K562 (cell line): ENCODE data around the gene WNK2. TPM values are rescaled to one million over a fixed set of nuclear protein-coding genes. Genes with fewer than 3 reads are reported as not detected.

ENCODE experiments used
- ATAC-seq: fragments of 200-7000 bp; cut with Tn5 transposase; 3 replicates; pipeline ENCODE4 v1.9.1; 2020; ENCODE audit warnings: moderate library complexity
- BruUV-seq: library from RNA; stranded (reverse); fragments of 400-500 nt; replicated peaks from 2 replicates; lab custom pipeline; 2021; lab: Mats Ljungman, UMichigan
- CTCF ChIA-PET: fragments of 300-600 bp; formaldehyde crosslinking; extraction: SDS; loops from one replicate; lab custom pipeline; 2021; ENCODE audit warnings: low intra/inter-chr PET ratio; lab: Yijun Ruan, JAX
- POLR2A ChIA-PET: fragments of 300-600, 350-650 bp; sonication (Branson Sonifier 250); formaldehyde crosslinking; extraction: SDS; loops from one replicate; lab custom pipeline; 2021; ENCODE audit warnings: antibody characterized with exemption, inconsistent platforms; lab: Yijun Ruan, JAX
- DNase-seq, 4 experiments: peaks; one replicate each; pipeline versions ENCODE4 v3.0.0 to v3.0.0-alpha.2; 2011 to 2018; ENCODE audit warnings: low spot score in 3 of 4, mixed read lengths in 3 of 4; ENCODE audit errors: extremely low read depth in 1 of 4
- FAIRE-seq: peaks from 2 replicates; lab custom pipeline; 2011; peaks lifted over from hg19 to GRCh38; lab: Jason Lieb, UNC
- H2AFZ ChIP-seq: 2 replicates; pipeline ENCODE4 v1.6.0; 2011; ENCODE audit warnings: low read depth, low read length, control low read depth, inconsistent platforms
- H3K27ac ChIP-seq: fragments of 200-600 bp; 3 replicates; pipeline ENCODE4 v1.8.0; 2011; ENCODE audit warnings: low read depth, mild to moderate bottlenecking, control low read depth, inconsistent platforms, low read length, moderate library complexity, mixed read lengths; ENCODE audit errors: extremely low read depth
- H3K27me3 ChIP-seq, 2 experiments: fragments of 300-600 bp in 1 of 2; 2 replicates in 1 of 2; 3 replicates in 1 of 2; pipeline versions ENCODE4 v1.6.0 to v1.8.0; 2011; ENCODE audit warnings: inconsistent platforms in 2 of 2, low read length in 2 of 2, mild to moderate bottlenecking in 1 of 2, mixed read lengths in 1 of 2, moderate library complexity in 1 of 2; ENCODE audit not compliant: control insufficient read depth in 2 of 2, insufficient read depth in 2 of 2
- H3K36me3 ChIP-seq: fragments of 300-600 bp; 3 replicates; pipeline ENCODE4 v1.8.0; 2011; ENCODE audit warnings: mild to moderate bottlenecking, low read length, inconsistent platforms; ENCODE audit not compliant: control insufficient read depth, insufficient read depth
- H3K4me1 ChIP-seq, 2 experiments: fragments of 200-600 bp in 1 of 2; replicated peaks in 1 of 2; 2 replicates in 1 of 2; 3 replicates in 1 of 2; pipeline versions ENCODE4 v1.5.1 to v1.8.0; 2011; ENCODE audit warnings: inconsistent platforms in 2 of 2, low read length in 2 of 2, mild to moderate bottlenecking in 1 of 2, mixed read lengths in 1 of 2, moderate library complexity in 1 of 2; ENCODE audit not compliant: control insufficient read depth in 2 of 2, insufficient read depth in 2 of 2
- H3K4me2 ChIP-seq: 2 replicates; pipeline ENCODE4 v1.6.1; 2011; ENCODE audit warnings: low read length, control low read depth, inconsistent platforms, mixed read lengths; ENCODE audit not compliant: insufficient read depth
- H3K4me3 ChIP-seq: fragments of 200-600 bp; sonication (generic), shearing (Covaris generic); 2 replicates; pipeline ENCODE4 v1.5.1; 2016; ENCODE audit warnings: control low read depth, inconsistent platforms
- H3K79me2 ChIP-seq: fragments of 200-600 bp; 3 replicates; pipeline ENCODE4 v1.8.0; 2011; ENCODE audit warnings: low read length, inconsistent platforms; ENCODE audit not compliant: control insufficient read depth, insufficient read depth
- H3K9ac ChIP-seq, 2 experiments: 2 replicates each; pipeline versions ENCODE4 v1.6.0 to v1.6.1; 2011; ENCODE audit warnings: low read depth in 2 of 2, low read length in 2 of 2, control low read depth in 1 of 2, inconsistent platforms in 1 of 2, mild to moderate bottlenecking in 1 of 2, mixed read lengths in 1 of 2; ENCODE audit not compliant: insufficient read depth in 1 of 2
- H3K9me1 ChIP-seq: one replicate; pipeline ENCODE4 v1.6.0; 2011; ENCODE audit warnings: inconsistent platforms, mild to moderate bottlenecking, low read length, moderate library complexity; ENCODE audit not compliant: control insufficient read depth, insufficient read depth
- H3K9me3 ChIP-seq: replicated peaks from 2 replicates; pipeline ENCODE4 v1.5.1; 2011; ENCODE audit warnings: low read depth, low read length, inconsistent platforms; ENCODE audit not compliant: control insufficient read depth, insufficient read depth
- H4K20me1 ChIP-seq: replicated peaks from 2 replicates; pipeline ENCODE4 v1.6.1; 2011; ENCODE audit warnings: low read length, inconsistent platforms, mixed read lengths; ENCODE audit not compliant: control insufficient read depth, insufficient read depth
- HLTF ChIP-seq: fragments of 450-650 bp; IDR thresholded peaks from 2 replicates; pipeline ENCODE4 v1.6.1; 2016
- HMG20A ChIP-seq: fragments of 450-650 bp; formaldehyde crosslinking; conservative IDR thresholded peaks from 2 replicates; pipeline ENCODE4 v1.4.0; 2020; ENCODE audit warnings: mild to moderate bottlenecking, mixed read lengths
- RBM25 ChIP-seq: fragments of 200-400 bp; formaldehyde crosslinking; IDR thresholded peaks from 2 replicates; pipeline ENCODE4 v1.6.1; 2018; ENCODE audit warnings: low read length, low read depth, moderate library complexity; ENCODE audit not compliant: severe bottlenecking
- ZNF785 ChIP-seq: fragments of 250-450 bp; sonication (Bioruptor Pico); IDR thresholded peaks from 2 replicates; pipeline ENCODE4 v1.4.0; 2020; ENCODE audit warnings: mild to moderate bottlenecking
- WGBS: fragments of 100-300 bp; shearing (Covaris generic); methylation state at CpG from one replicate; pipeline ENCODE4 v1.1.6; 2016; ENCODE audit warnings: low coverage, mixed read lengths; ENCODE audit not compliant: insufficient coverage; ENCODE audit errors: missing lambda C conversion rate; 5-methylcytosine and 5-hydroxymethylcytosine counted together
- in situ Hi-C: fragments of 300-500 bp; cut with MboI; formaldehyde crosslinking; loops from 4 replicates; pipeline ENCODE4 v1.15.0; 2018; ENCODE audit warnings: inconsistent platforms, mixed read lengths
- intact Hi-C: fragments of 100-400 bp; cut with micrococcal nuclease; formaldehyde crosslinking; loops from 2 replicates; pipeline ENCODE4 v1.14.2; 2022
- polyA plus RNA-seq, 8 experiments: library from polyadenylated mRNA; depleted of rRNA in 4 of 8; stranded (reverse) in 5 of 8; unstranded in 3 of 8; fragments of >200 nt; fragmentation: Nextera tagmentation in 2 of 8; fragmentation: Illumina TruSeq in 1 of 8; extraction: Ambion mirVana in 2 of 8; extraction: Trizol in 1 of 8; gene quantifications; 2 replicates each; pipeline versions ENCODE4 v1.2.1 to v1.2.3, GENCODE V29; 2011 to 2014; ENCODE audit warnings: inconsistent platforms in 1 of 8, missing spikeins in 1 of 8
- total RNA-seq, 7 experiments: library from RNA; depleted of rRNA in 6 of 7; stranded (reverse); fragments of >200 nt in 6 of 7; fragmentation: Illumina TruSeq in 2 of 7; extraction: Trizol in 2 of 7; gene quantifications; 2 replicates each; pipeline versions ENCODE4 v1.2.1 to v1.2.3, GENCODE V29; 2011 to 2021; ENCODE audit warnings: low replicate concordance in 1 of 7
- TF ChIP-seq, protein P1 (sequence below): fragments of 450-650 bp; IDR thresholded peaks from 2 replicates; pipeline ENCODE4 v1.6.1; 2016; ENCODE audit warnings: borderline replicate concordance

WNK2 gene
- total and polyA plus RNA-seq, 9 of the 15 experiments (the other 6 are each of a cell fraction or from before 2014, with no cell fraction given) = 0.36 to 3.3 (median 0.64) TPM; not detected in 2

DNA sequence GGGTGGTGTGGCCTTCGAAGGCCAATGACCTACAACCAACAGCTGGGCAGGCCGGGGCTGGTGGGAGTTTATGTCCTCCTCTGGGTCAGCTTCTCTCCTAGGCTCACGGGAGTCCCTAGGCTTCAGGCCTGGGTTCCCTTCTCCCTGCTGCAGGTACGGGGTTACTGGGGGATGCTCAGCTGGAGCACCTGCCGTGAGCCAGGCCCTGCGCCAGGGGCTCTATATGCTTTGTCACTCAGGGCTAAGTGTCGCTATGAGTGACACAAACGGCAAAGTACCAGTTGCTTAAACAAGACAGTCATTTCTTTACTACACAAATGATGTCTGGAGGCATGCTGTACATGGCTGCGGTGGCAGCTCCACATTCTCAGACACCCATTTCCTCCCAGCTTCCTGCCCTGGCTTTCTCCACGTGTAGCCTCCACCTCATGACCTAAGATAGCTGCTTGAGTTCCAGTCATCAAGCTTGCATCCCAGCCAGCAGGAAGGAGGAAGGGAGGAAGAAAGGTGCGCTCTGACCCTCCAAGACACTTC lies 27.4 kb upstream of the WNK2 start:
- TF ChIP-seq, protein P1, sequence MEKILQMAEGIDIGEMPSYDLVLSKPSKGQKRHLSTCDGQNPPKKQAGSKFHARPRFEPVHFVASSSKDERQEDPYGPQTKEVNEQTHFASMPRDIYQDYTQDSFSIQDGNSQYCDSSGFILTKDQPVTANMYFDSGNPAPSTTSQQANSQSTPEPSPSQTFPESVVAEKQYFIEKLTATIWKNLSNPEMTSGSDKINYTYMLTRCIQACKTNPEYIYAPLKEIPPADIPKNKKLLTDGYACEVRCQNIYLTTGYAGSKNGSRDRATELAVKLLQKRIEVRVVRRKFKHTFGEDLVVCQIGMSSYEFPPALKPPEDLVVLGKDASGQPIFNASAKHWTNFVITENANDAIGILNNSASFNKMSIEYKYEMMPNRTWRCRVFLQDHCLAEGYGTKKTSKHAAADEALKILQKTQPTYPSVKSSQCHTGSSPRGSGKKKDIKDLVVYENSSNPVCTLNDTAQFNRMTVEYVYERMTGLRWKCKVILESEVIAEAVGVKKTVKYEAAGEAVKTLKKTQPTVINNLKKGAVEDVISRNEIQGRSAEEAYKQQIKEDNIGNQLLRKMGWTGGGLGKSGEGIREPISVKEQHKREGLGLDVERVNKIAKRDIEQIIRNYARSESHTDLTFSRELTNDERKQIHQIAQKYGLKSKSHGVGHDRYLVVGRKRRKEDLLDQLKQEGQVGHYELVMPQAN = no peak
- TF ChIP-seq ZNF785 (CRISPR knock-in tag) = no peak
- TF ChIP-seq HLTF = 0 out of 2 replicates have a peak, but pooled peaks have one; percentile 50
- no peak for TF ChIP-seq HMG20A (CRISPR knock-in tag)
- peak; percentile 32 for TF ChIP-seq RBM25
- TF ChIP-seq, all 486 proteins: peak for 2
- no peak for ATAC-seq
- 38% methylated on average over 10 of the region's 11 CpGs for WGBS
- in situ Hi-C loops = no loop called here
- H3K27me3 ChIP-seq = peaks cover 3 to 15% of the 10 kb centered on the region in 2 experiments; a peak in 3 of 5 replicates
- no peaks in the 10 kb centered on the region for H3K79me2 ChIP-seq
- DNase-seq = no peak
- POLR2A ChIA-PET = no interaction called here
- BruUV-seq = no TSS peak
- no peak overlapping the region for H3K4me3 ChIP-seq
- intact Hi-C loops = no loop called here
- 0 out of 2 replicates have a peak, but pooled peaks cover 8% of the 10 kb centered on the region for H4K20me1 ChIP-seq
- CTCF ChIA-PET = no interaction called here
- H3K9ac ChIP-seq = no peak overlapping the region
- no peaks in the 10 kb centered on the region for H3K9me1 ChIP-seq
- H3K9me3 ChIP-seq = no peaks in the 10 kb centered on the region
- H2AFZ ChIP-seq = 0 out of 2 replicates have a peak overlapping the region, but pooled peaks have one; percentile 27
- H3K36me3 ChIP-seq = no peaks in the 10 kb centered on the region
- H3K4me2 ChIP-seq = no peak overlapping the region
- peaks cover 0 to 12% of the 10 kb centered on the region in 2 experiments; a peak in 2 of 5 replicates for H3K4me1 ChIP-seq
- FAIRE-seq = no peak
- H3K27ac ChIP-seq = no peak overlapping the region
